Neural cell (in vitro differentiated cells): ENCODE measurements around the gene TRIM59. TPM values are rescaled to one million over a fixed set of nuclear protein-coding genes. Genes with fewer than 3 reads are reported as not detected.
"Not testable (repeated sequence)": the region's sequence is repeated elsewhere in the genome, so short reads cannot be mapped to it uniquely, and the experiment has no call there.

Experiments used
- H2AFZ ChIP-seq: fragments of 200-600, 300-800 bp; sonication (generic), shearing (Covaris generic); 2 replicates; pipeline ENCODE4 v1.6.0; 2014; ENCODE audit warnings: low read depth, mild to moderate bottlenecking, antibody characterized with exemption, low read length, moderate library complexity
- H3F3A ChIP-seq: fragments of 200-600 bp; shearing (Covaris generic); 2 replicates; pipeline ENCODE4 v1.6.1; 2016; ENCODE audit warnings: mild to moderate bottlenecking, moderate library complexity, mixed read lengths, antibody characterized with exemption, low read length; ENCODE audit not compliant: insufficient read depth, poor library complexity, severe bottlenecking
- H3K27ac ChIP-seq: fragments of 200-600, 300-800 bp; sonication (generic), shearing (Covaris generic); 2 replicates; pipeline ENCODE4 v1.5.1; 2014; ENCODE audit warnings: mild to moderate bottlenecking, low read length, moderate library complexity
- H3K27me3 ChIP-seq: fragments of 300-800, 200-600 bp; sonication (generic), shearing (Covaris generic); 2 replicates; pipeline ENCODE4 v1.6.0; 2014; ENCODE audit warnings: mild to moderate bottlenecking, low read depth, low read length, moderate library complexity; ENCODE audit not compliant: insufficient read depth
- H3K36me3 ChIP-seq: fragments of 300-800, 200-600 bp; sonication (generic), shearing (Covaris generic); 2 replicates; pipeline ENCODE4 v1.5.1; 2014; ENCODE audit warnings: mild to moderate bottlenecking, antibody characterized with exemption, low read length, moderate library complexity; ENCODE audit not compliant: insufficient read depth
- H3K4me2 ChIP-seq: fragments of 300-800, 200-600 bp; sonication (generic), shearing (Covaris generic); 2 replicates; pipeline ENCODE4 v1.6.0; 2014; ENCODE audit warnings: mild to moderate bottlenecking, low read length
- H3K4me3 ChIP-seq: fragments of 300-800, 200-600 bp; sonication (generic), shearing (Covaris generic); 2 replicates; pipeline ENCODE4 v1.5.1; 2014; ENCODE audit warnings: mild to moderate bottlenecking, low read length, moderate library complexity
- H3K79me2 ChIP-seq: fragments of 200-600 bp; shearing (Covaris generic); replicated peaks from 2 replicates; pipeline ENCODE4 v1.6.0; 2014; ENCODE audit warnings: mild to moderate bottlenecking, low read length, moderate library complexity; ENCODE audit not compliant: insufficient read depth
- H3K9ac ChIP-seq: fragments of 300-800, 200-600 bp; sonication (generic), shearing (Covaris generic); 2 replicates; pipeline ENCODE4 v1.6.1; 2016; ENCODE audit warnings: mild to moderate bottlenecking, low read length, mixed read lengths
- H3K9me2 ChIP-seq: fragments of 200-600 bp; shearing (Covaris generic); 2 replicates; pipeline ENCODE4 v1.6.1; 2016; ENCODE audit warnings: mild to moderate bottlenecking, low read length, mixed read lengths; ENCODE audit not compliant: insufficient read depth
- H3K9me3 ChIP-seq: fragments of 200-600, 300-800 bp; sonication (generic), shearing (Covaris generic); 2 replicates; pipeline ENCODE4 v1.6.1; 2016; ENCODE audit warnings: mild to moderate bottlenecking, mixed run types, low read length, moderate library complexity, mixed read lengths
- H4K20me1 ChIP-seq: fragments of 200-600 bp; shearing (Covaris generic); 2 replicates; pipeline ENCODE4 v1.6.1; 2016; ENCODE audit warnings: mild to moderate bottlenecking, mixed run types; ENCODE audit not compliant: insufficient read depth
- EP300 ChIP-seq: fragments of 450-650 bp; conservative IDR thresholded peaks from 2 replicates; pipeline ENCODE4 v1.6.1; 2014; ENCODE audit warnings: antibody characterized with exemption, mild to moderate bottlenecking, moderate library complexity; ENCODE audit not compliant: poor library complexity, severe bottlenecking
- EZH2 ChIP-seq: fragments of 200-600, 300-800 bp; shearing (Covaris generic), sonication (generic); IDR thresholded peaks from 2 replicates; pipeline ENCODE4 v1.6.1; 2014; ENCODE audit warnings: antibody characterized with exemption, low read length, borderline replicate concordance, mild to moderate bottlenecking; ENCODE audit not compliant: insufficient read depth, poor library complexity, severe bottlenecking
- MXI1 ChIP-seq: fragments of 450-650 bp; conservative IDR thresholded peaks from 2 replicates; pipeline ENCODE4 v1.6.1; 2014; ENCODE audit warnings: antibody characterized with exemption, mild to moderate bottlenecking; ENCODE audit not compliant: poor library complexity, severe bottlenecking
- POLR2AphosphoS5 ChIP-seq: IDR thresholded peaks from 2 replicates; pipeline ENCODE4 v1.6.1; 2012
- RAD21 ChIP-seq: fragments of 450-650 bp; conservative IDR thresholded peaks from 2 replicates; pipeline ENCODE4 v1.6.1; 2014; ENCODE audit warnings: antibody characterized with exemption, mild to moderate bottlenecking, moderate library complexity
- SMC3 ChIP-seq: fragments of 450-650 bp; conservative IDR thresholded peaks from 2 replicates; pipeline ENCODE4 v1.6.1; 2014; ENCODE audit warnings: antibody characterized with exemption, mild to moderate bottlenecking, moderate library complexity; ENCODE audit not compliant: poor library complexity
- TAF1 ChIP-seq: IDR thresholded peaks from 2 replicates; pipeline ENCODE4 v1.6.1; 2012; ENCODE audit warnings: low read depth
- polyA plus RNA-seq: library from polyadenylated mRNA; depleted of rRNA; stranded (reverse); fragments of >200 nt; gene quantifications from 2 replicates; pipeline ENCODE4 v1.2.3, GENCODE V29; 2014
- TF ChIP-seq, protein P1 (sequence below): IDR thresholded peaks from 2 replicates; pipeline ENCODE4 v1.6.1; 2012; ENCODE audit warnings: borderline replicate concordance
- TF ChIP-seq, protein P2 (sequence below): fragments of 450-650 bp; IDR thresholded peaks from 2 replicates; pipeline ENCODE4 v1.5.1; 2014; ENCODE audit warnings: antibody characterized with exemption, mild to moderate bottlenecking, moderate library complexity; ENCODE audit not compliant: poor library complexity, severe bottlenecking

TRIM59 gene
- polyA plus RNA-seq, 1 donor from 2014 or later: 0.53 TPM

GRCh38 chr3:160455846-160456245 is 6.3 kb upstream of the TRIM59 start:
- H3K4me3 ChIP-seq: no peak overlapping the region
- H3K36me3 ChIP-seq: no peaks in the 10 kb centered on the region
- H3K27ac ChIP-seq: no peak overlapping the region
- no peaks in the 10 kb centered on the region for H3K79me2 ChIP-seq
- H3K4me2 ChIP-seq: no peak overlapping the region
- no peaks in the 10 kb centered on the region for H4K20me1 ChIP-seq
- no peaks in the 10 kb centered on the region for H3F3A ChIP-seq
- H3K9me3 ChIP-seq: no peaks in the 10 kb centered on the region
- no peak overlapping the region for H2AFZ ChIP-seq
- H3K27me3 ChIP-seq: no peaks in the 10 kb centered on the region
- no peak overlapping the region for H3K9ac ChIP-seq
- no peaks in the 10 kb centered on the region for H3K9me2 ChIP-seq
- TF ChIP-seq SMC3 (no peak), EP300 (no peak), POLR2AphosphoS5 (no peak), EZH2 (no peak), RAD21 (no peak), MXI1 (no peak)
- TF ChIP-seq, protein P1, sequence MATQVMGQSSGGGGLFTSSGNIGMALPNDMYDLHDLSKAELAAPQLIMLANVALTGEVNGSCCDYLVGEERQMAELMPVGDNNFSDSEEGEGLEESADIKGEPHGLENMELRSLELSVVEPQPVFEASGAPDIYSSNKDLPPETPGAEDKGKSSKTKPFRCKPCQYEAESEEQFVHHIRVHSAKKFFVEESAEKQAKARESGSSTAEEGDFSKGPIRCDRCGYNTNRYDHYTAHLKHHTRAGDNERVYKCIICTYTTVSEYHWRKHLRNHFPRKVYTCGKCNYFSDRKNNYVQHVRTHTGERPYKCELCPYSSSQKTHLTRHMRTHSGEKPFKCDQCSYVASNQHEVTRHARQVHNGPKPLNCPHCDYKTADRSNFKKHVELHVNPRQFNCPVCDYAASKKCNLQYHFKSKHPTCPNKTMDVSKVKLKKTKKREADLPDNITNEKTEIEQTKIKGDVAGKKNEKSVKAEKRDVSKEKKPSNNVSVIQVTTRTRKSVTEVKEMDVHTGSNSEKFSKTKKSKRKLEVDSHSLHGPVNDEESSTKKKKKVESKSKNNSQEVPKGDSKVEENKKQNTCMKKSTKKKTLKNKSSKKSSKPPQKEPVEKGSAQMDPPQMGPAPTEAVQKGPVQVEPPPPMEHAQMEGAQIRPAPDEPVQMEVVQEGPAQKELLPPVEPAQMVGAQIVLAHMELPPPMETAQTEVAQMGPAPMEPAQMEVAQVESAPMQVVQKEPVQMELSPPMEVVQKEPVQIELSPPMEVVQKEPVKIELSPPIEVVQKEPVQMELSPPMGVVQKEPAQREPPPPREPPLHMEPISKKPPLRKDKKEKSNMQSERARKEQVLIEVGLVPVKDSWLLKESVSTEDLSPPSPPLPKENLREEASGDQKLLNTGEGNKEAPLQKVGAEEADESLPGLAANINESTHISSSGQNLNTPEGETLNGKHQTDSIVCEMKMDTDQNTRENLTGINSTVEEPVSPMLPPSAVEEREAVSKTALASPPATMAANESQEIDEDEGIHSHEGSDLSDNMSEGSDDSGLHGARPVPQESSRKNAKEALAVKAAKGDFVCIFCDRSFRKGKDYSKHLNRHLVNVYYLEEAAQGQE: no peak
- TF ChIP-seq, protein P2, sequence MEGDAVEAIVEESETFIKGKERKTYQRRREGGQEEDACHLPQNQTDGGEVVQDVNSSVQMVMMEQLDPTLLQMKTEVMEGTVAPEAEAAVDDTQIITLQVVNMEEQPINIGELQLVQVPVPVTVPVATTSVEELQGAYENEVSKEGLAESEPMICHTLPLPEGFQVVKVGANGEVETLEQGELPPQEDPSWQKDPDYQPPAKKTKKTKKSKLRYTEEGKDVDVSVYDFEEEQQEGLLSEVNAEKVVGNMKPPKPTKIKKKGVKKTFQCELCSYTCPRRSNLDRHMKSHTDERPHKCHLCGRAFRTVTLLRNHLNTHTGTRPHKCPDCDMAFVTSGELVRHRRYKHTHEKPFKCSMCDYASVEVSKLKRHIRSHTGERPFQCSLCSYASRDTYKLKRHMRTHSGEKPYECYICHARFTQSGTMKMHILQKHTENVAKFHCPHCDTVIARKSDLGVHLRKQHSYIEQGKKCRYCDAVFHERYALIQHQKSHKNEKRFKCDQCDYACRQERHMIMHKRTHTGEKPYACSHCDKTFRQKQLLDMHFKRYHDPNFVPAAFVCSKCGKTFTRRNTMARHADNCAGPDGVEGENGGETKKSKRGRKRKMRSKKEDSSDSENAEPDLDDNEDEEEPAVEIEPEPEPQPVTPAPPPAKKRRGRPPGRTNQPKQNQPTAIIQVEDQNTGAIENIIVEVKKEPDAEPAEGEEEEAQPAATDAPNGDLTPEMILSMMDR: no peak

- Histone ChIP-seq H2AFZ (no peak overlapping the region), H3F3A (no peaks in the 10 kb centered on the region), H3K9me2 (no peaks in the 10 kb centered on the region), H3K9ac (no peak overlapping the region), H3K9me3 (no peaks in the 10 kb centered on the region), H3K4me3 (no peak overlapping the region), H4K20me1 (no peaks in the 10 kb centered on the region), H3K4me2 (no peak overlapping the region), H3K27me3 (no peaks in the 10 kb centered on the region), H3K36me3 (no peaks in the 10 kb centered on the region), H3K27ac (no peak overlapping the region), H3K79me2 (no peaks in the 10 kb centered on the region)
- no peak for TF ChIP-seq EZH2
- no peak for TF ChIP-seq TAF1
- no peak for TF ChIP-seq RAD21
- TF ChIP-seq POLR2AphosphoS5: no peak
- TF ChIP-seq MXI1: no peak
- no peak for TF ChIP-seq EP300
- TF ChIP-seq, protein P2: no peak
- TF ChIP-seq, protein P1: no peak
- no peak for TF ChIP-seq SMC3
Observed at GRCh38 chr3:160454995-160455394, 5.4 kb upstream of the TRIM59 start.

- not testable (repeated sequence) for H4K20me1 ChIP-seq, H3K27me3 ChIP-seq, H3K4me2 ChIP-seq, H3K36me3 ChIP-seq, H3K4me3 ChIP-seq, H3F3A ChIP-seq, H3K9ac ChIP-seq, H2AFZ ChIP-seq, H3K9me2 ChIP-seq, H3K9me3 ChIP-seq, H3K27ac ChIP-seq
- peaks cover 11% of the 10 kb centered on the region for H3K79me2 ChIP-seq
Observed at GRCh38 chr3:160452251-160452650, 2.7 kb upstream of the TRIM59 start.
